Liver (tissue), 9 donors: ENCODE data around the gene C14orf93. TPM values are rescaled to one million over a fixed set of nuclear protein-coding genes. Genes with fewer than 3 reads are reported as not detected.

ENCODE experiments used
- DNase-seq: peaks from one replicate; pipeline ENCODE4 v3.0.0-alpha.2; 2017; ENCODE audit warnings: low spot score
- H3K27ac ChIP-seq, 2 donors: one replicate each; pipeline ENCODE4 v1.7.0; 2013; ENCODE audit warnings: inconsistent platforms in 2 of 2, low read length in 2 of 2, control low read depth in 1 of 2, low read depth in 1 of 2, mild to moderate bottlenecking in 1 of 2
- H3K27me3 ChIP-seq, 4 donors: one replicate each; pipeline versions ENCODE4 v1.6.1 to v1.7.0; 2013; ENCODE audit warnings: low read length in 3 of 4, inconsistent platforms in 1 of 4, mild to moderate bottlenecking in 1 of 4, moderate library complexity in 1 of 4; ENCODE audit not compliant: control insufficient read depth in 4 of 4, insufficient read depth in 4 of 4
- H3K36me3 ChIP-seq, 4 donors: one replicate each; pipeline versions ENCODE4 v1.6.1 to v1.7.0; 2013; ENCODE audit warnings: low read length in 3 of 4, mild to moderate bottlenecking in 3 of 4, low read depth in 1 of 4, moderate library complexity in 1 of 4; ENCODE audit not compliant: control insufficient read depth in 4 of 4, insufficient read depth in 3 of 4
- H3K4me1 ChIP-seq, 4 donors: one replicate each; pipeline versions ENCODE4 v1.6.1 to v1.7.0; 2013; ENCODE audit warnings: low read length in 3 of 4, mild to moderate bottlenecking in 3 of 4, moderate library complexity in 1 of 4; ENCODE audit not compliant: control insufficient read depth in 4 of 4, insufficient read depth in 4 of 4
- H3K4me3 ChIP-seq, 3 donors: one replicate each; pipeline versions ENCODE4 v1.6.1 to v1.7.0; 2013; ENCODE audit warnings: low read length in 3 of 3, control low read depth in 1 of 3, low read depth in 1 of 3, mild to moderate bottlenecking in 1 of 3
- H3K9ac ChIP-seq, 2 donors: one replicate each; pipeline ENCODE4 v1.7.0; 2013; ENCODE audit warnings: low read length in 2 of 2, mild to moderate bottlenecking in 2 of 2, moderate library complexity in 2 of 2, control low read depth in 1 of 2, low read depth in 1 of 2
- H3K9me3 ChIP-seq, 4 donors: one replicate each; pipeline versions ENCODE4 v1.6.1 to v1.7.0; 2013; ENCODE audit warnings: low read length in 3 of 4; ENCODE audit not compliant: control insufficient read depth in 4 of 4
- CTCF ChIP-seq: fragments of 150-350 bp; IDR thresholded peaks from 2 replicates; pipeline ENCODE4 v1.5.1; 2017; ENCODE audit warnings: improper control_type of control experiment, low read depth, low read length; ENCODE audit not compliant: missing input control
- EGR1 ChIP-seq, 2 donors: IDR thresholded peaks; 2 replicates each; pipeline ENCODE4 v1.6.1; 2016 to 2018; ENCODE audit warnings: antibody characterized with exemption in 2 of 2, low read depth in 2 of 2
- FOXA1 ChIP-seq: IDR thresholded peaks from 2 replicates; pipeline ENCODE4 v1.6.1; 2016; ENCODE audit warnings: antibody characterized with exemption
- GABPA ChIP-seq, 2 donors: IDR thresholded peaks in 1 of 2; conservative IDR thresholded peaks in 1 of 2; 2 replicates each; pipeline ENCODE4 v1.6.1; 2016; ENCODE audit warnings: antibody characterized with exemption in 2 of 2, mild to moderate bottlenecking in 1 of 2, moderate library complexity in 1 of 2
- HNF4A ChIP-seq, 2 donors: conservative IDR thresholded peaks; 2 replicates each; pipeline ENCODE4 v1.6.1; 2016; ENCODE audit warnings: antibody characterized with exemption in 2 of 2, mild to moderate bottlenecking in 2 of 2
- HNF4G ChIP-seq: IDR thresholded peaks from 2 replicates; pipeline ENCODE4 v1.6.1; 2016; ENCODE audit warnings: antibody characterized with exemption
- JUND ChIP-seq, 2 donors: IDR thresholded peaks; 2 replicates each; pipeline ENCODE4 v1.6.1; 2016; ENCODE audit warnings: antibody characterized with exemption in 2 of 2
- MAX ChIP-seq: IDR thresholded peaks from 2 replicates; pipeline ENCODE4 v1.6.1; 2016; ENCODE audit warnings: antibody characterized with exemption
- NR2F2 ChIP-seq: IDR thresholded peaks from 2 replicates; pipeline ENCODE4 v1.6.1; 2016; ENCODE audit warnings: antibody characterized with exemption
- RAD21 ChIP-seq, 2 donors: IDR thresholded peaks; 2 replicates each; pipeline ENCODE4 v1.6.1; 2016; ENCODE audit warnings: antibody characterized with exemption in 2 of 2, mild to moderate bottlenecking in 2 of 2
- SP1 ChIP-seq: IDR thresholded peaks from 2 replicates; pipeline ENCODE4 v1.6.1; 2018; ENCODE audit warnings: antibody characterized with exemption, mild to moderate bottlenecking
- TAF1 ChIP-seq: conservative IDR thresholded peaks from 2 replicates; pipeline ENCODE4 v1.6.1; 2016; ENCODE audit warnings: antibody characterized with exemption, mild to moderate bottlenecking
- YY1 ChIP-seq: IDR thresholded peaks from 2 replicates; pipeline ENCODE4 v1.6.1; 2016; ENCODE audit warnings: antibody characterized with exemption, mild to moderate bottlenecking
- ZBTB33 ChIP-seq: IDR thresholded peaks from 2 replicates; pipeline ENCODE4 v1.6.1; 2016; ENCODE audit warnings: antibody characterized with exemption
- WGBS: extraction: QIAGEN DNeasy Blood & Tissue Kit; methylation state at CpG from one replicate; pipeline ENCODE4 v1.1.7; 2013; 5-methylcytosine and 5-hydroxymethylcytosine counted together
- polyA plus RNA-seq, 2 donors: library from polyadenylated mRNA; stranded (reverse) in 1 of 2; unstranded in 1 of 2; fragments of 200-250 nt in 1 of 2; fragments of >200 nt in 1 of 2; fragmentation: Nextera tagmentation in 1 of 2; extraction: Ambion mirVana in 1 of 2; gene quantifications; one replicate each; pipeline versions ENCODE4 v1.2.1 to v1.2.3, GENCODE V29; 2013 to 2015
- total RNA-seq, 2 donors: library from RNA; depleted of rRNA; stranded (reverse); fragments of >200 nt; gene quantifications; one replicate each; pipeline ENCODE4 v1.2.3, GENCODE V29; 2014
- donor health status: healthy.
- donor health status: healthy.
- donor health status: healthy.
- donor health status: healthy.
- donor health status: healthy.

The C14orf93 gene
- total and polyA plus RNA-seq, 4 donors, result 2.1 to 7.1 (median 3.4) TPM

- no peak for TF ChIP-seq JUND (IDR thresholded peaks at IDR 0.05)
- TF ChIP-seq HNF4G, result no peak
- no peak for TF ChIP-seq YY1
Measured at GRCh38 chr14:23023795-23024152, 13.8 kb upstream of the C14orf93 start (continued).

GRCh38 chr14:23023022-23023794 is 13.3 kb upstream of the C14orf93 start:
- H3K27ac ChIP-seq, result no peak overlapping the region
- no peaks in the 10 kb centered on the region for H3K4me1 ChIP-seq
- 87% methylated on average over 8 of the region's 8 CpGs for WGBS
- H3K36me3 ChIP-seq, result peaks cover 0 to 19% (median 10%) of the 10 kb centered on the region in 4 donors
- no peak overlapping the region for H3K9ac ChIP-seq
- DNase-seq, result no peak
- no peaks in the 10 kb centered on the region for H3K9me3 ChIP-seq
- TF ChIP-seq EGR1 (IDR thresholded peaks at IDR 0.05; ENCODE audit: low read depth in 2 of 2) (no peak), ZBTB33 (no peak), HNF4A (conservative IDR thresholded peaks at IDR 0.05) (no peak), TAF1 (no peak), GABPA (IDR thresholded peaks at IDR 0.05 in 1 of 2, conservative IDR thresholded peaks at IDR 0.05 in 1 of 2) (no peak), NR2F2 (no peak), SP1 (no peak), YY1 (no peak)
- no peak overlapping the region for H3K4me3 ChIP-seq
- no peaks in the 10 kb centered on the region for H3K27me3 ChIP-seq

GRCh38 chr14:23021889-23022442 is 12.0 kb upstream of the C14orf93 start:
- TF ChIP-seq GABPA (IDR thresholded peaks at IDR 0.05 in 1 of 2, conservative IDR thresholded peaks at IDR 0.05 in 1 of 2) (no peak), HNF4G (no peak), CTCF (no peak), ZBTB33 (no peak), RAD21 (IDR thresholded peaks at IDR 0.05) (no peak), HNF4A (conservative IDR thresholded peaks at IDR 0.05) (no peak), MAX (no peak), EGR1 (IDR thresholded peaks at IDR 0.05; ENCODE audit: low read depth in 2 of 2) (no peak), JUND (IDR thresholded peaks at IDR 0.05) (no peak), FOXA1 (no peak)
- no peak for DNase-seq
- H3K27me3 ChIP-seq, result no peaks in the 10 kb centered on the region
- no peaks in the 10 kb centered on the region for H3K4me1 ChIP-seq
- H3K9ac ChIP-seq, result no peak overlapping the region
- H3K4me3 ChIP-seq, result no peak overlapping the region
- WGBS, result 77% methylated on average over 7 of the region's 7 CpGs
- no peak overlapping the region for H3K27ac ChIP-seq
- no peaks in the 10 kb centered on the region for H3K9me3 ChIP-seq
- peaks cover 0 to 13% (median 8%) of the 10 kb centered on the region in 4 donors for H3K36me3 ChIP-seq
